ENCODE measurements around the gene WNK2. TPM values are rescaled to one million over a fixed set of nuclear protein-coding genes. Genes with fewer than 3 reads are reported as not detected.

Gene WNK2
- total RNA-seq, 1 donor from 2014 or later, result 336 TPM

GRCh38 chr9:93155716-93156474 is 28.0 kb upstream of the WNK2 start:
- Mint-ChIP-seq H3K4me3 (ENCODE audit: unreplicated experiment) (no peak overlapping the region), H3K27ac (ENCODE audit: unreplicated experiment) (no peak overlapping the region), H3K36me3 (ENCODE audit: unreplicated experiment) (no peaks in the 10 kb centered on the region), H3K4me1 (ENCODE audit: low read depth, unreplicated experiment) (peaks cover 4% of the 10 kb centered on the region), H3K9me3 (ENCODE audit: unreplicated experiment) (no peaks in the 10 kb centered on the region), H3K27me3 (ENCODE audit: unreplicated experiment) (no peaks in the 10 kb centered on the region)
- no peak for DNase-seq
- TF ChIP-seq, protein P1, sequence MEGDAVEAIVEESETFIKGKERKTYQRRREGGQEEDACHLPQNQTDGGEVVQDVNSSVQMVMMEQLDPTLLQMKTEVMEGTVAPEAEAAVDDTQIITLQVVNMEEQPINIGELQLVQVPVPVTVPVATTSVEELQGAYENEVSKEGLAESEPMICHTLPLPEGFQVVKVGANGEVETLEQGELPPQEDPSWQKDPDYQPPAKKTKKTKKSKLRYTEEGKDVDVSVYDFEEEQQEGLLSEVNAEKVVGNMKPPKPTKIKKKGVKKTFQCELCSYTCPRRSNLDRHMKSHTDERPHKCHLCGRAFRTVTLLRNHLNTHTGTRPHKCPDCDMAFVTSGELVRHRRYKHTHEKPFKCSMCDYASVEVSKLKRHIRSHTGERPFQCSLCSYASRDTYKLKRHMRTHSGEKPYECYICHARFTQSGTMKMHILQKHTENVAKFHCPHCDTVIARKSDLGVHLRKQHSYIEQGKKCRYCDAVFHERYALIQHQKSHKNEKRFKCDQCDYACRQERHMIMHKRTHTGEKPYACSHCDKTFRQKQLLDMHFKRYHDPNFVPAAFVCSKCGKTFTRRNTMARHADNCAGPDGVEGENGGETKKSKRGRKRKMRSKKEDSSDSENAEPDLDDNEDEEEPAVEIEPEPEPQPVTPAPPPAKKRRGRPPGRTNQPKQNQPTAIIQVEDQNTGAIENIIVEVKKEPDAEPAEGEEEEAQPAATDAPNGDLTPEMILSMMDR (IDR thresholded peaks at IDR 0.05; ENCODE audit: partially characterized antibody, unreplicated experiment), result no peak

GRCh38 chr9:93156475-93157008 is 27.4 kb upstream of the WNK2 start:
- H3K27ac Mint-ChIP-seq (ENCODE audit: unreplicated experiment), result no peak overlapping the region
- no peaks in the 10 kb centered on the region for H3K9me3 Mint-ChIP-seq (ENCODE audit: unreplicated experiment)
- DNase-seq, result no peak
- H3K27me3 Mint-ChIP-seq (ENCODE audit: unreplicated experiment), result no peaks in the 10 kb centered on the region
- H3K4me1 Mint-ChIP-seq (ENCODE audit: low read depth, unreplicated experiment), result peaks cover 4% of the 10 kb centered on the region
- no peak overlapping the region for H3K4me3 Mint-ChIP-seq (ENCODE audit: unreplicated experiment)
- TF ChIP-seq, protein P1 (IDR thresholded peaks at IDR 0.05; ENCODE audit: partially characterized antibody, unreplicated experiment), result no peak
- no peaks in the 10 kb centered on the region for H3K36me3 Mint-ChIP-seq (ENCODE audit: unreplicated experiment)

- DNase-seq, result peak; percentile 95
- H3K27ac Mint-ChIP-seq (ENCODE audit: unreplicated experiment), result no peak overlapping the region
Observed at GRCh38 chr9:93159601-93160471, 24.1 kb upstream of the WNK2 start.

DNA sequence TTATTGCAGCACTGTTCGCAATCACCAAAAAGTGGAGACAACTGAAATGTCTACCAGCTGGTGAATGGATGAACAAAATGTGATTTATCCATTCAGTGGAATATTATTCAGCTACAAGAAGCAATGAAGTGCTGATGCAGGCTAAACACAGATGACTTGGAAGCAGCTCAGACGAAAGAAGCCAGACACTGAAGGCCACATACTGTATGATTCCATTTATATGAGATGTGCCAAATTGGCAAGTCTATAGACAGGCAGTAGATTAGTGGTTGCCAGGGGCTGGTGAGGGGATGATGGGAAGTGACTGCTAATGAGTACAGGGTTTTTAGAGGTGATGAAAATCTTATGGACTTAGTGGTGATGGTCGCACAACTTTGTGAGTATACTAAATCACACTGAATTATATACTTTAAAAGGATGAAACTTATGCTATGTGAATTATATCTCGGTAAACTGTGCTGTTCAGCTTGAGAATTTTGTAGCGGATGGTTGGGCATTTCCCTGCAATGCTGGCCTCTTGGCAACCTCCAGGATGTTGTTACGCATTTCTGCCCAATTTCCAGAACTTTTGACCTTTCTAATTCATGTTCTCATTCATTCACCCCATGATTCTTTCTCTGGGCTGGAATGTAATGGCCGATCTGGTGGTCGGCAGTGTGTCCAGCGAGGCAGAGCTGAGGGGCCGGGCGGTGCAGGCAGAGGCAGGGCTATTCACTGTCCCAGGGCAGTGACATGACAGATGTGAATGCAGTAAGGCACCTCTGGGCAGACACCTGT is 22.0 kb upstream of the WNK2 start:
- Mint-ChIP-seq H3K4me1 (ENCODE audit: low read depth, unreplicated experiment) (peaks cover 5% of the 10 kb centered on the region), H3K4me3 (ENCODE audit: unreplicated experiment) (no peak overlapping the region), H3K9me3 (ENCODE audit: unreplicated experiment) (no peaks in the 10 kb centered on the region), H3K27ac (ENCODE audit: unreplicated experiment) (no peak overlapping the region), H3K36me3 (ENCODE audit: unreplicated experiment) (no peaks in the 10 kb centered on the region), H3K27me3 (ENCODE audit: unreplicated experiment) (no peaks in the 10 kb centered on the region)
- TF ChIP-seq, protein P1 (IDR thresholded peaks at IDR 0.05; ENCODE audit: partially characterized antibody, unreplicated experiment), result no peak
- no peak for DNase-seq

More at GRCh38 chr9:93159601-93160471, 24.1 kb upstream of the WNK2 start:
- Mint-ChIP-seq H3K36me3 (ENCODE audit: unreplicated experiment) (no peaks in the 10 kb centered on the region), H3K4me1 (ENCODE audit: low read depth, unreplicated experiment) (peaks cover 4% of the 10 kb centered on the region), H3K27me3 (ENCODE audit: unreplicated experiment) (no peaks in the 10 kb centered on the region), H3K4me3 (ENCODE audit: unreplicated experiment) (no peak overlapping the region), H3K9me3 (ENCODE audit: unreplicated experiment) (no peaks in the 10 kb centered on the region)
- TF ChIP-seq, protein P1 (IDR thresholded peaks at IDR 0.05; ENCODE audit: partially characterized antibody, unreplicated experiment), result peak; percentile 86
